GM21515 (cell line): ENCODE results near the gene LYL1.

Source experiments
- ATAC-seq: cut with Tn5 transposase; IDR thresholded peaks from one replicate; pipeline ENCODE4 v1.9.1; 2021; ENCODE audit not compliant: unreplicated experiment

The LYL1 gene

DNA sequence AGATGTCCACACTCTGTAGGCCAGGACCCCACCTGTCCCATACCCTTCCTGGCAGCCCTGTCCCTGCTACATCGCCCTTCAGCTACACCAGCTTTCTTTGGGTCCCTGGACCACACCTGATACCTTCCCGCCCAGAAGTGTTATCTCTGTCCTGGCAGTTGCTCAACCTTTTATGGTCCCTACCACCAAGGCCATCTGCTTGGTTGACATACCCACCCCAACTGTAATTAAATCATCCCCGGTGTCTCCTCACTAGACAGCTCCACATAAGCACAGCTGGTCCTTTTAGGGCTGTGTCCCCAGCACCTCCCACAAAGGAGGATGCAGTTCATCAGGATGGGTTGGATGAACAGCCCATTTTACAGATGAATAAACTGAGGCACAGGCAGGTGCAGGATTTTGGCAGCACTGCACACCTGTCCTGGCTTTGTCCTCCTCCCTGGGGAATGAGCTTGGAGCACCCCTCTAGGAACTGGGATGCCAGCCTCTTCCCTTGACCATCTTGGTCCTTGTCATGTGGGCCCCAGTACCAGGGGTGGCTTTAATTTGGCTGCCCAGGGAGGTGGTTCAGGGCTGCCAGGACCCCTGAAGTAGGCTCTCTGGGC, 28.3 kb upstream of the LYL1 start:
- no peak for ATAC-seq

DNA sequence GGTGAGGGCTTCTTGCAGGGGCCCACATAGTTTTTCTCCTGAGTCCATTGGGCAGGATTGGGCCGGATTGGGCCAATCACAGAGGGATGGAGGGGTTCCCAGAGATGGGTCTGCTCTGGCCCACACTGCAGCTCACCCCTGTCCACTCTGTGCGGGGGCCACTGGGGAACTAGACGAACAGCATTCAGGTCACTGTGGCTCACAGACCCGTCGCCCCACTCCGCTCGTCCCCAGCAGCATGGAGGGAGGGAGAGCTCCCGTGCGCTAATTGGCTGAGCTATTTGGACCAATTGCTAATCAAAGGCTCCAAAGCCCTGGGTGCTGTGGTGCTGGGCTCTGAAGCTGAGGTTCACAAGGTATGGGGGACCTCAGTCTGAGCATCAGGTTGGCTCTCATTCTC, 26.7 kb upstream of the LYL1 start:
- ATAC-seq, result no peak

DNA sequence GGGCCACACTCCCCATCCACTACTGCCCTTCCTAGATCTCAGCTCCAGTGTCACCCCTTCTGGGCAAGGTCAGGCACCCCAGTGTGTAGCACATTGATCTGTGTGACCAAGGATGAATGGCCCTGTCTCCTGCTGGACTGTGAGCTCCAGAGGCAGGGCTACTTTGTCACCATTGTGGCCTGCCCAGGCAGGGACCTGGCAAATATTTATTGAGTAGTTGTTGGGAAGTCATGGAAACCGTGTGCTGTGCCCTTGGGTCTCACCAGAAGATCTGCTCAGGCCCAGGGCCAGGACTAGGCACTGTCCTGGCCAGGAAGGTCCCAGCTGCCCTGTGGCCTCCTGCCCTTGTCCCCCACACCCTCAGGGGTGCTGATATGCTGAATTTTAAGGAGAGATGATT, 25.9 kb upstream of the LYL1 start:
- ATAC-seq, result no peak

DNA sequence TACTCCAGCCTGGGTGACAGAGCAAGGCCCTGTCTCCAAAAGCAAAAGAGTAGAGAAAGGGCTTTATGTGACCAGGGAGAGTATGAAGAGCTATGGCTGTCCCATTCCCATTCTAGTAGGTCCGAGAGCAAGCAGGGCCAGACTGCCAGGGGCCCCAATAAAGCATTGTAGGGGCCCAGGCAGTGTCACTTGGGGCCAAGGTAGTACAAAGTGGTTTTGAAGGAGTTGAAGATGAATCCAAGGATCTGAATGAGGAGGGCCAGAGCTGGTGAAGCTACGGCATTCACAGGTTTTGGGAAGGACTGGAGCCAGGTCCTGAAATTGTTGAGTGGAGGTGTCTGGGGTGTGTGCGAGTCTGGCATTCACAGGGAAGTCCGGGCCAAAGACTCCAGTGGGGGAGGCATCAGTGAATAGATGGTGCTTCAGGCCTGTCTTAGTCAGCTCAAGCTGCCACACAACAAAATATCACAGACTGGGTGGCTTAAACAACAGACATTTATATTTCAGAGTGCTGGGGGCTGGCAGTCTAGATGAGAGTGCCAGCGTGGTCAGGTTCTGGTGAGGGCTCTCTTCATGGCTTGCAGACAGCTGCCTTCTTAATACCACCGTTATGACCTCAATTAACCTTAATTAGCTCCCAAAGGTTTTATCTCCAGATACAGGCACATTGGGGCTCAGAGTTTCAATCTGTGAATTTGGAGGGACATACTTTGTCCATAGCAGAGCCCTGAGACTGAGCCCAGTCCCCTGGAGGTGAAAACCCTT, 25.3 kb upstream of the LYL1 start:
- no peak for ATAC-seq

DNA sequence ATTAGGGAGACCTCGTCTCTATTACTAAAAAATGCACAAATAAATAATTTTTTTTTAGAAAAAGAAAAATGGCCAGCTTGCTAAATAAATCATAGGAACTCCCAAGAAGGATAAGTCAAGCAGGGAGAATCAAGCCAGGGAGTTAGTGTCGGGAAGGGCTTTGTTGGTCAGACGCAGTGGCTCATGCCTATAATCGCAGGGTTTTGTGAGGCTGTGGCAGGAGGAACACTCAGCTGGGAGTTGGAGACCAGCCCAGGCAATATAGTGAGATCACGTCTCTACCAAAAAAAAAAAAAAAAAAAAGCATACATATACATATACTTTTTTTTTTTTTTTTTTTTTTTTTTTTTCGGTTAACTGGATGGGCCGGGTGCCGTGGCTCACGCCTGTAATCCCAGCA, 24.4 kb upstream of the LYL1 start:
- no peak for ATAC-seq

DNA sequence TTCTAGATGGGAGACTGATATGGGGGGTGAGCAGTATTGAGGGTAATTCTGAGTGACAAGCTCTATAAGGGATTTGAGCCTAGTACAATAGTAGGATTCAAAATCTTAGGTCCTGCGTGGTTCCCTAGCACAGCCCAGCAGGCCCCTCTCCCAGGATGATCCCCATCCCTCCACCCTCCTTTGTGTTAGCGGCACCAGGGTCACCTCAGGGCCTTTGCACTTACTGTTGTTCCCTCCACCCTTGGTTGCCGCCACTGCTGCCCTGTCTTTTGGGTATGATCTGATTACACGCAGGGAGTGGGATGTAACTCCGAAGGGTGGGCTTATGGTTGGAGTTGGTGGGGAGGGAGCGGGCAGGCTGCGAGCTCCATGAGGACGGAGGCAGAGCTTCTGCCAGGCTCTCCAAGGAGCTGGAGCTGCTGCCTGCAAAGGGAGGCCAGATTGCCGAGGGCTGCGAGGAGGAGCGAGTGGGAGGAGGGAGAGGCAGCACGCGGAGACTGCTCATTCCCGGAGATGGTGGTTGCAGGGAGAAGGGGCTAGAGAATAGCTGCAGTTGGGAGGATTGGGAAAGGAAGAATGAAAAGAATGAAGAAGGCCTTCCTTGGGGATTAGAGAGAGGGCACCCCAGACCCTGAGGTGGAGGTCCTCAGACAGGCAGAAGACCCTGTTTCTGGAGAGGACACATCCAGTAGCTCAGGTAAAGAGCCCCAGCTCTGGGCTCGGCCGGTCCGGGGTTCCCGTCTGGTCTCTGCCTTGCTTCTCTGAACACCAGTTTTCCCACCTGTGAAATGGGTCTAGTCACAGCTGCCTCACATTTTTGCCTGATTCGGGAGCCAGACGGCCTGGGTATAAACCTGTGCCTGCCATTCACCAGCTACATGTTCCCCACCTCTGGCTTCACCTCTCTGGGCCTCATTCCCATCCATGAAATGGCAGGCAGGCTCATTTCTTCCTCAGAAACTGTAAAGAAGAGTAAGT, 20.6 kb upstream of the LYL1 start:
- ATAC-seq, result no peak

DNA sequence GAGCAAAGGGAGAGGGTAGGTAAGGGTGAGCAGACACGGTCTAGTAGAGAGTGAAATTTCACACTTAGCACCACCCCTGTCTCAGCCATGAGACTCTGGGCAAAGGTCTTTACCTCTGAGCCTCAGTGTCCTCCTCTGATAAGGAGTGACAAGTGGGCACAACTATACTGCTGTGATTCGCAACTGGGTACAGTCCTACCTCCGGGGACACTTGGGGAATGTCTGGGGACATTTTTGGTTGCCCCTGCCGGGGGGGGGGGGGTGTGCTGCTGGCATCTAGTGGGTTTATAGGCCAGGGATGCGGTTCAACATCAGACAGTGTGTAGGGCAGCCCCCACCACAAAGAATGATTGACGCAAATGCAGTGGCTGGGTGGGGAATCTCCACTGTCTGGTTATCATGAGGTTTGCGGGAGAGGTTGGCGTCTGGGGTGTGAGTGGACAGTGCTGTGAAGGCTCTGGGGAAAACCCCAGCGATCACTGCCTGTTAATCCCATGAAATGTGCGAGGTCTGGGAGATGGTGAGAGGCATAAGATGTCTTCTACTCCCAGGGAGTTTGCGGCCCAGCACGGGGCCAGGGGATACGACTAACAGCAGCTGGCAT, 19.7 kb upstream of the LYL1 start:
- no peak for ATAC-seq

DNA sequence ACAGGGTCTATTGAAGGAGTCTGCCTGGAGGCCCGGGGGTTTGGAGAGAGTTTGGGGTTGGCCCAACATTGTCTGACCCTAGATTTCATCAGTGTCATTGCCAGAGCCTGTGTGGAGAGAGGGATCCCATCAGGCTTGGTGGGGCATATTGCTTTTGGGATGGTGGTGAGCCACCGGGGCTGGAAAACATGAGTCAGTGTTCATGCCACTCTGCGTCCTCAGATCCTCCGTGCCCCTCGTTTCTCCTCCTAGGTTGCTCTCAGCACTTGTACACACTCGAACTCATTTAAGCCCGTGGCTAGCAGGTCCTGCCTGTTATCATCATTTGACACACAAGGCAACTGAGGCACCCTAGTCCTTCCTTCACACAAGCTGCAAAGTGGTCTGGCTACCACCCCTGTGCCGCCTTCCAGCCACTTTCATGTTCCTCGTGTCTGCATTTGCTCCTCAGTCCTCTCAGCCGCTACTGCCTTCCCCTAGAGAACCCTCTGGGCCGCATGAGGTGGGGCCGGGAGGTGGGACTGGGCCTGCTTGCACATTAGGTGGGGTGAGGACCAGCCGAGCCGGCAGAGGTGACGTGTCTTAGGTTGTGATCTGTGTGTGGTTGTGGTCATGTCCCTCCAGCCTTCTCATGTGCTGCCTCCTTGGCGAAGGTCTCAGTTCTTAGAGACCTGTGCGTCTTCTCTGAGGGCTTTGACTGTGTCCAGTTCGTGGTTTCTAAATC, 19.1 kb upstream of the LYL1 start:
- no peak for ATAC-seq

DNA sequence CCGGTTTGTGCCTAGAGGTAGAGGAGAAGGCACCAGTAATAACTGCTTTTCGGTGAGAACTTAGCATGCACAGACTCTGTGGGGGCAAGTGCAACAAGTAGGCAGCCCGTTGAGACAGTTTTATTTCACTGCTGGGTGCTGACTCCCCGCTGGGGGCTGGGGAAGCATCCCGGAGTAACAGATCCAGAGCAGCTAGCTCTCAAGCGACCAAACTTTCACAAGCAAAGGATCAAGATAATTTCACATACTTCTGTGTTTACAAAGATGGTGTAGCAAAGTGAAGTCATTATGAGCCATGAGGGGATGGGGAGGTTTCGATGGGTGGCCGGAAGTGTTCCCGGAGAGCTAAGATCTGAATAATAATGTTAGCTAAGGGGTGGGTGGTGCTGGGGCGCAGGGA, 18.2 kb upstream of the LYL1 start:
- no peak for ATAC-seq

DNA sequence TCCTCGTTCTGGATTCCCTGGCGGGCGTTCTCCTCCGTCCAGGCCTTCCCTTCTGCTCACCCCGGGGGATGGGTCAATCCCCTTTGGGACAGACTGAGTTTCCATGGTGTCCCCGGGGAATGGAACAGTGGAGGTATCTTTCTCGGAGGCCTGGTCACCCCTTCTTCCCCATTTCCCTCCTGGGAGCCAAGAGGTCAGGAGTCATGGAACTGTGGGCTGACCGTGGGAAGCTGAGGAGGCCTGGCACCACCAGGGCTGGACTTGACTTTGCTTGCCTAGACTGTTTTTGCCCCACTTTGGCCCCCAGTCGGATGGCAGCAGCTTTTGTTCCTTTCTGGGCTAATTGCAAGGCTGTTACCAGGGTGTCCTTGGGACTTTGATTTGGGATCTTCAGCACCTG, 17.4 kb upstream of the LYL1 start:
- ATAC-seq, result no peak

DNA sequence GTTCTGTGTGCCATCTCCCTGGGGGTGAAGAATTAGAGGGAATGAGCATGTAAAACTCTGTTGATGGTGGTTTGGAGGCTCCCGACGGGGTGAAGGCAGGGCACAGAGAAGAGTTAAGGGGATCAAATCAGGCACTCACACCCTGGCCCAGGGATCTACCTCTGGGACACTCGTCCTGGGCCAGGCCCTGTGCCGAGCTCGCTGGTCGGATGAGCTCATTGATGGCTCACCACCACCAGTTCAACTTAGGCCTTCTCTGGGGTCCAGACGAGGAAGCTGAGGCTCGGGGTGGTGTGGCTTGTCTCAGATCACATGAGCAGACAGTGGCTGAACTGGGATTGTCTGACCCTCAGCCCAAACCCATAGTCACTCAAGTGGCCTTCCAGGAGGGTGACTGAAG, 17.0 kb upstream of the LYL1 start:
- ATAC-seq, result no peak

DNA sequence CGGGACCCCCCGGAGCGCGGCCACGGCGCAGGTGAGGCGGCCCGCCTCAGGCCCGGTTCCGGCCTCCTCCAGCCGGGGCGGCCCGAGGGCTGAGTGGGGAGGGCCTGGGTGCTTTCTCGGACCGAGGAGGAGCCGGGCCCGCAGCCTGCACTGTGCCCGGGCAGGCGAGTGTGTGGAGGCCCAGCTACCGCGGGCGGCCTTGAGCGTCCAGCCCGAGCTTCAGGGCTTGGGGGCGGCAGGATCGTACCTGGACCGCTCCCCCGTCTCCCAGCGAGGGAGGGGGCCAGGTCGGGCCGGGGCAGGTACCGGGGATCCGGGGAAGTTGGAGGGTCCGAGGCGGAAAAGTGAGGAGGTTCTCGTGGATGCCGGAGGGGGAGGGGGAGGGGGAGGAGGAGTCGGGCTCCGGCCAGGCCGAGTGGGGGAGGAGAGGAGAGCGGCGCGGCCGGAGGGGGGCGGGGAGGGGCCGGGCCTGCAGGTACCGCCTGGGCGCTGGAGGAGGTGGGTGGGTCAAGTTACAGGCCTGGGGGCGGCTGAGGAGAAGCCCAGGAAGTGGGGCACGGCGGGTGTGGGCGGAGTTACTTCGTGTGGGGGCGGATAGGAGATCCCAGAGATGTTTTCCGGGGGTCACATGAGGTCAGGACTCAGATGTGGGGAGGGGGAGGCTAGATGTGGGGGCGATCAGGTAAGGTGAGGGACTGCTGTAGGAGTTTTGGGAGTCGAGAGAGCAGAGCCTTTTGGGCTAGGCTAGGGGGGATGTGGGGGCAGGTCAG, 16.0 kb upstream of the LYL1 start:
- peak; percentile 1 for ATAC-seq

DNA sequence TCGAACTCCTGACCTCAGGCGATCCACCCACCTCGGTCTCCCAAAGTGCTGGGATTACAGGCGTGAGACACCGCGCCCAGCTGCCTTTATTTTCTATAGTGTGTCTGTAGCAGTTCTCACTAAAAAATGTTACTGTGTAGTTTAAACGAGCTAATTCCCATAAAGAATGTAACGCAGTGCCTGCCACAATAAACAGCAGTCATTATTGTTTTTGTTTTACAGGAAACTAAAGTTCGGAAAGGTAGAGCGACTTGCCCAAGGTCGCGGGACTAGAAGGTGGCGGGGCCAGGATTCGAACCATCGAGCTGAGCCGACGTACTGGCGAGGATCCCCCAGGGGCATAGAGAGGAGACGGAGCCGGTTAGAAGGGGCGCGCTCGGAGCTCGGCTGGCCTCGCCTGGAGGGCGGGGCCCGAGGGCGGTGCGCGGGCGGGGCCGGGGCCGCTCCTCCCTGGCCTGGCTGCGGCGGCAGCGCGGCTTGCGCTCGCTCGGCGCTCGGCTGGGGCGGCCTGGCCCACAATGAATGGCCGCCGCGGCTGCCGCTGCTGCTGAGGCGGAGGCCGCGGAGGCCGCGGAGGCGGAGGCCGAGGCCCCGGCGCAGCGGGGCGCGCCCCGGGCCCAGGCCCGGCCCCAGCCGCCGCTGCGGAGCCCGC, 15.2 kb upstream of the LYL1 start, which contains the start of gene NACC1:
Gene NACC1 (plus strand): TSS at position 493 of the 652 bp plus-strand sequence. CDS start 16,944 bp downstream, outside the sequence.
- ATAC-seq, result peak; percentile 44

DNA sequence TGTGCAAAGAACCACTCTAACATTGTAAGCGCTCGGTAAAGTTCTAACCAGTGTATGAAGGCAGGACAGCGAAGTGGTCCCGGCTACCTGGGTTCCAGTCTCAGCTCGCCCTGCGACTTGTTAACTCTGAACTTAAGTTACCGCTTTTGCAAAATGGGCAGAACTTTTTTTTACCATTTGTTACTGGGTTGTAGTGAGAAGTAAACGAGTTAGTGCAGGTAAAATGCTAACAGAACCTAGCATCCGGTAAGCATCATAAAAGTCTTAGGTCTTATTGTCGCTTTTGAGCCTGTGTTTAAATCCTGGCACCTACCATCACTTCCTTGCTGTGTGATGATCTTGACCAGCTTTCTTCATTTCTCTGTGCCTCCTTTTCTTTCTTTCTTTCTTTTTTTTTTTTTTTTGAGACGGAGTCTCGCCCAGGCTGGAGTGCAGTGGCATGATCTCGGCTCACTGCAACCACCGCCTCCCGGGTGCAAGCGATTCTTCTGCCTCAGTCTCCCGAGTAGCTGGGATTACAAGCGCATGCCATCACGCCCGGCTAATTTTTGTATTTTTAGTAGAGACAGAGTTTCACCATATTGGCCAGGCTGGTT, 14.6 kb upstream of the LYL1 start:
- ATAC-seq, result no peak

DNA sequence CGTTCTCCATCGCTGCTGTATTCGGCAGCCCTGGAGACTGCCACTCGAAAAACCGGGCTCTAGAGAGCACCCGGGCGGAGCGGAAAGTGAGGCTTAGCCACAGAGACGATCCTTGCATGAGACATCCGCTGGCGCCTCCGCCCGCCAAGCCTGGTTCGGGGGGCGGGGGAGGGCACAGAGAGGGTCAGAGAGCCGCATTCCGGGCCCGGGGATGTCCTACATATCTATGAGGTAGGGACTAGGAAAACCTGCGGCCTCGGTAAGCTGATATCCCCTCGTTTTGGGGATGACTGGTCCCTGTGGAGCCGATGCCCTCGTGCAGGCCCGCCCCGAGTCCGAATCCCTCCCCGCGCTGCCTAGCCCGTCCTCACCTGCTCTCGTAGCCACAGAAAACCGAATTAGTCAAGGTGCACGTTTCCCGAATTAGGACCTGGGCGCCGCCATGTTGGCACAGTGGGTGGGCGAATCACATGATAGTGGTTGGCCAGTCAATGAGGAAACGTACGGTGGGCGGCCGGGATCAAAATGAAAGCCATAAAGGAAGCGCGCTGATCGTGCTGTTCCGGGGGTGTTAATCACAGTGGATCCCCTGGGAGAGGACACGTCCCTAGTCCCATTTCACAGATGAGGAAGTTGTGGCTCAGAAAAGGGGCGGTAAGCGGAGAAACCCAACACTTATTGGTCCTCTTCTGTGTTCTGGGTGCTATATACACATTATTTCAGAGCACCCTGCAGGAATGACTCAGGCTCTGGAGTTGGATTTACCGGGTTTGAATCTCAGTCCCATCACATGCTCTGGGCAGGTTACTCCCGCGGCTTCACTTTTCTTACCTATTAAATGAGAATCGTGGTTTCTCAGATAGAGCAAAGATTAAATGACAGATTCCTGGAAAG, 13.9 kb upstream of the LYL1 start, which contains the start of gene TRMT1:
Gene TRMT1 (minus strand): TSS at position 459 of the 894 bp plus-strand sequence. CDS start 341 bp downstream, at position 118.
- ATAC-seq, result peak; percentile 48

DNA sequence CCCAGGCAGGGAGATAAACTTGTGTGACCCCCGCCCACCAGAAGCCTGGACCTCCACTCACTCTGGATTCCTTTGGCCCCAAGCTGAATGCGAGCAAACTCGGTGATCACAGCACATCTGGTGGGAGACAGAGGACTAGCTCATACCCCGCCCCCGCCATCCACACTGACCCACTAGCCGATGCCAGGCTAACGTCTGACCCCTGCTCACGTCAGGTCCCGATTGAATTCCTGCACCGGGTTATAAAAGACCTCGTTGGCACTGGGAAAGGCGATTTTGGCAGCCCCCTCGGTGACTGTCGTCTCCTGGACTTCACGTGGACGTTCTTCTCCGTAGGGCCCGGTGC, 13.3 kb upstream of the LYL1 start:
- no peak for ATAC-seq

DNA sequence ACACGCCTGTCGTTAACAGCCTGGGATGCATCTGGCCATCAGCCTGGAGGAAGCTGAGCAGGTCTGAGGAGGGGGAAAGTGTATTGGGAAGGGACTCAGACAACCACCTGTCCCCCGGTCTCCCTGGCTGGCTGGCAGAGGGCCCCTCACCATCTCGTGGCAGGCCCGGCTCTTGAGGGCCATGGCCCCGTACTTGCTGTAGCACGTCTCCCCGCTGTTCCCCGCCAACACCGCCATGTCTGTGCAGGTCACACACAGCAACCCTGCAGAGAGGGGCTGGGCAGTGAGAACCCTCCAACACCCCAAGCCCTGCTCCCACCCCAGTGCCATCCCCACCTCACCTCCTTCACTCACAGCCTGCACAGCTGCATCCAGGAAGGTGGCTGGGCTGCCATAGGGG, 9.9 kb upstream of the LYL1 start:
- no peak for ATAC-seq

DNA sequence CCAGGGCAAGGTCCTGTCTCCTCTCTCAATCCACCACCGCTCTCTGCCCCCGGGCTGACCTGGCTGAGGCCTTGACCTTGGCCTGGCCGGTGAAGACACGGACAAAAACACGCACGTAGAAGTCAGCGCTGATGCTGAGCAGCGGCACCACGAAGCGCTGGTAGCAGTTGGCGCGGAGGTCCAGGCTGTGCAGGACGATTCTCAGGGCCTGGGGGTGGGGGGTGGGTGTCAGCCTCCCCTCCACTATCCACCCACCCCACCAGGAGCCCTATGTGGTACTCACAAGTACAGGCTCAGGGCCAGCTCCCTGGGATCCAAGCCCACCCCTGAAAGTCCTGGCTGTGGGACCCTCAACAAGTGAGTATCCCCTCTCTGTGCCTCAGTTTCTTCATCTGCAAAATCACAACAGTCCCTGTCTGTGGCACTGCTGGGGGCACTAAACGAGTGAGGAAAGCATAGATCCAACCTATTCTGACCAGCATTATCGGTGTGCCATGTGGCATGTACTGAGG, 7.5 kb upstream of the LYL1 start:
- no peak for ATAC-seq
